Measurements from ENCODE around the gene CFAP43.

- TF ChIP-seq, protein P1, sequence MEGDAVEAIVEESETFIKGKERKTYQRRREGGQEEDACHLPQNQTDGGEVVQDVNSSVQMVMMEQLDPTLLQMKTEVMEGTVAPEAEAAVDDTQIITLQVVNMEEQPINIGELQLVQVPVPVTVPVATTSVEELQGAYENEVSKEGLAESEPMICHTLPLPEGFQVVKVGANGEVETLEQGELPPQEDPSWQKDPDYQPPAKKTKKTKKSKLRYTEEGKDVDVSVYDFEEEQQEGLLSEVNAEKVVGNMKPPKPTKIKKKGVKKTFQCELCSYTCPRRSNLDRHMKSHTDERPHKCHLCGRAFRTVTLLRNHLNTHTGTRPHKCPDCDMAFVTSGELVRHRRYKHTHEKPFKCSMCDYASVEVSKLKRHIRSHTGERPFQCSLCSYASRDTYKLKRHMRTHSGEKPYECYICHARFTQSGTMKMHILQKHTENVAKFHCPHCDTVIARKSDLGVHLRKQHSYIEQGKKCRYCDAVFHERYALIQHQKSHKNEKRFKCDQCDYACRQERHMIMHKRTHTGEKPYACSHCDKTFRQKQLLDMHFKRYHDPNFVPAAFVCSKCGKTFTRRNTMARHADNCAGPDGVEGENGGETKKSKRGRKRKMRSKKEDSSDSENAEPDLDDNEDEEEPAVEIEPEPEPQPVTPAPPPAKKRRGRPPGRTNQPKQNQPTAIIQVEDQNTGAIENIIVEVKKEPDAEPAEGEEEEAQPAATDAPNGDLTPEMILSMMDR (IDR thresholded peaks at IDR 0.05): no peak
- TF ChIP-seq CREB1 (CRISPR knock-in tag; IDR thresholded peaks at IDR 0.05) (no peak), FOXK1 (CRISPR knock-in tag; IDR thresholded peaks at IDR 0.05) (no peak), ETV6 (CRISPR knock-in tag; IDR thresholded peaks at IDR 0.05) (no peak), NFYB (CRISPR knock-in tag; conservative IDR thresholded peaks at IDR 0.05; ENCODE audit: low read depth) (no peak), TEAD1 (CRISPR knock-in tag; IDR thresholded peaks at IDR 0.05) (no peak), MAX (CRISPR knock-in tag; IDR thresholded peaks at IDR 0.05) (no peak), ESRRA (CRISPR knock-in tag; IDR thresholded peaks at IDR 0.05; ENCODE audit: borderline replicate concordance) (no peak), JUN (CRISPR knock-in tag; IDR thresholded peaks at IDR 0.05) (no peak), NR1H2 (CRISPR knock-in tag; IDR thresholded peaks at IDR 0.05) (no peak)
- TF ChIP-seq, protein P2, sequence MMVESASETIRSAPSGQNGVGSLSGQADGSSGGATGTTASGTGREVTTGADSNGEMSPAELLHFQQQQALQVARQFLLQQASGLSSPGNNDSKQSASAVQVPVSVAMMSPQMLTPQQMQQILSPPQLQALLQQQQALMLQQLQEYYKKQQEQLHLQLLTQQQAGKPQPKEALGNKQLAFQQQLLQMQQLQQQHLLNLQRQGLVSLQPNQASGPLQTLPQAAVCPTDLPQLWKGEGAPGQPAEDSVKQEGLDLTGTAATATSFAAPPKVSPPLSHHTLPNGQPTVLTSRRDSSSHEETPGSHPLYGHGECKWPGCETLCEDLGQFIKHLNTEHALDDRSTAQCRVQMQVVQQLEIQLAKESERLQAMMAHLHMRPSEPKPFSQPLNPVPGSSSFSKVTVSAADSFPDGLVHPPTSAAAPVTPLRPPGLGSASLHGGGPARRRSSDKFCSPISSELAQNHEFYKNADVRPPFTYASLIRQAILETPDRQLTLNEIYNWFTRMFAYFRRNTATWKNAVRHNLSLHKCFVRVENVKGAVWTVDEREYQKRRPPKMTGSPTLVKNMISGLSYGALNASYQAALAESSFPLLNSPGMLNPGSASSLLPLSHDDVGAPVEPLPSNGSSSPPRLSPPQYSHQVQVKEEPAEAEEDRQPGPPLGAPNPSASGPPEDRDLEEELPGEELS (CRISPR knock-in tag; IDR thresholded peaks at IDR 0.05): no peak
- TF ChIP-seq, protein P3, sequence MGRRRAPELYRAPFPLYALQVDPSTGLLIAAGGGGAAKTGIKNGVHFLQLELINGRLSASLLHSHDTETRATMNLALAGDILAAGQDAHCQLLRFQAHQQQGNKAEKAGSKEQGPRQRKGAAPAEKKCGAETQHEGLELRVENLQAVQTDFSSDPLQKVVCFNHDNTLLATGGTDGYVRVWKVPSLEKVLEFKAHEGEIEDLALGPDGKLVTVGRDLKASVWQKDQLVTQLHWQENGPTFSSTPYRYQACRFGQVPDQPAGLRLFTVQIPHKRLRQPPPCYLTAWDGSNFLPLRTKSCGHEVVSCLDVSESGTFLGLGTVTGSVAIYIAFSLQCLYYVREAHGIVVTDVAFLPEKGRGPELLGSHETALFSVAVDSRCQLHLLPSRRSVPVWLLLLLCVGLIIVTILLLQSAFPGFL (CRISPR knock-in tag; IDR thresholded peaks at IDR 0.05; ENCODE audit: borderline replicate concordance): no peak
- TF ChIP-seq, protein P4, sequence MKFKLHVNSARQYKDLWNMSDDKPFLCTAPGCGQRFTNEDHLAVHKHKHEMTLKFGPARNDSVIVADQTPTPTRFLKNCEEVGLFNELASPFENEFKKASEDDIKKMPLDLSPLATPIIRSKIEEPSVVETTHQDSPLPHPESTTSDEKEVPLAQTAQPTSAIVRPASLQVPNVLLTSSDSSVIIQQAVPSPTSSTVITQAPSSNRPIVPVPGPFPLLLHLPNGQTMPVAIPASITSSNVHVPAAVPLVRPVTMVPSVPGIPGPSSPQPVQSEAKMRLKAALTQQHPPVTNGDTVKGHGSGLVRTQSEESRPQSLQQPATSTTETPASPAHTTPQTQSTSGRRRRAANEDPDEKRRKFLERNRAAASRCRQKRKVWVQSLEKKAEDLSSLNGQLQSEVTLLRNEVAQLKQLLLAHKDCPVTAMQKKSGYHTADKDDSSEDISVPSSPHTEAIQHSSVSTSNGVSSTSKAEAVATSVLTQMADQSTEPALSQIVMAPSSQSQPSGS (CRISPR knock-in tag; IDR thresholded peaks at IDR 0.05; ENCODE audit: borderline replicate concordance, low read depth): no peak
- TF ChIP-seq, protein P5, sequence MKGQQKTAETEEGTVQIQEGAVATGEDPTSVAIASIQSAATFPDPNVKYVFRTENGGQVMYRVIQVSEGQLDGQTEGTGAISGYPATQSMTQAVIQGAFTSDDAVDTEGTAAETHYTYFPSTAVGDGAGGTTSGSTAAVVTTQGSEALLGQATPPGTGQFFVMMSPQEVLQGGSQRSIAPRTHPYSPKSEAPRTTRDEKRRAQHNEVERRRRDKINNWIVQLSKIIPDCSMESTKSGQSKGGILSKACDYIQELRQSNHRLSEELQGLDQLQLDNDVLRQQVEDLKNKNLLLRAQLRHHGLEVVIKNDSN (CRISPR knock-in tag; IDR thresholded peaks at IDR 0.05): no peak
Observed at GRCh38 chr10:104208730-104209129, 23.4 kb downstream of the CFAP43 start.

All from WTC11 (cell line).